LoVo (cell line): Measurements from ENCODE around the gene PRSS57.
"Not testable (repeated sequence)": the region's sequence is repeated elsewhere in the genome, so short reads cannot be mapped to it uniquely, and the experiment has no call there.

Source experiments
- DNase-seq: peaks from one replicate; pipeline ENCODE4 v3.0.0-alpha.2; 2016; ENCODE audit warnings: low spot score

Gene PRSS57

GRCh38 chr19:674282-675151, 20.7 kb downstream of the PRSS57 start:
- DNase-seq, result no peak

GRCh38 chr19:670609-671075, 24.6 kb downstream of the PRSS57 start:
- no peak for DNase-seq

GRCh38 chr19:668675-669434, 26.4 kb downstream of the PRSS57 start:
- DNase-seq, result peak; percentile 49

- not testable (repeated sequence) for DNase-seq
Observed at GRCh38 chr19:666985-667573, 28.2 kb downstream of the PRSS57 start.

GRCh38 chr19:664913-665443, 30.3 kb downstream of the PRSS57 start:
- peak; percentile 73 for DNase-seq

- DNase-seq, result no peak
Observed at GRCh38 chr19:663682-664117, 31.6 kb downstream of the PRSS57 start.

GRCh38 chr19:662962-663681, 32.1 kb downstream of the PRSS57 start, which contains the start of gene RNF126:
Gene RNF126 (minus strand): TSS chr19:663214. CDS start chr19:663121, 93 bp downstream.
- peak; percentile 92 for DNase-seq

GRCh38 chr19:662207-662961, 32.9 kb downstream of the PRSS57 start:
- peak; percentile 43 for DNase-seq

- DNase-seq, result no peak
Observed at GRCh38 chr19:661427-662196, 33.6 kb downstream of the PRSS57 start.

GRCh38 chr19:660793-661426, 34.3 kb downstream of the PRSS57 start:
- DNase-seq, result no peak

- DNase-seq, result no peak
Observed at GRCh38 chr19:658916-659839, 36.1 kb downstream of the PRSS57 start.

GRCh38 chr19:658059-658839, 37.0 kb downstream of the PRSS57 start:
- no peak for DNase-seq

GRCh38 chr19:657611-658010, 37.6 kb downstream of the PRSS57 start:
- no peak for DNase-seq

- DNase-seq, result no peak
Observed at GRCh38 chr19:656751-657559, 38.3 kb downstream of the PRSS57 start.

- DNase-seq, result no peak
Observed at GRCh38 chr19:655691-656090, 39.6 kb downstream of the PRSS57 start.

GRCh38 chr19:653425-653824, 41.8 kb downstream of the PRSS57 start:
- DNase-seq, result no peak
